ENCODE data around the gene HSBP1.

HSBP1 gene

GRCh38 chr16:83840060-83840617 is 32.4 kb downstream of the HSBP1 start:
- no peak for DNase-seq

DNA sequence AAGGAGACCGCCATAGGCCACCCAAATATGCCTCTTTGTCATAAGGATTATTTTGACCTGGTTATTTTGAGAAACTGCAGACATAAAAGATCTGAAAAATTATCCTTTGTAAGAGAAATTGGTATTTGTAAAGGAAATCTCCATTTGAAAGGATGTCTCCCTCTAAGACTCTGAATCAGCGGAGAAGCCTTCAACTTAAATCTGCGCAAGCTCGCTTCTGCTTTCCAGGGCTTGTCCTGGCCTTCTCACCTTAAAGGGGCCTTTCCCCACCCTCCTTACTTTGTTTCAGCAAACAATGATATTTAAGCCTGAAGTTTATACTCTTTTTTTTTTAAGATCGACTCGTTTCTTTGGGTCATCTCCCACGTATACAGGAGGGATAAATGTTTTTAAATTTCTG is 34.5 kb downstream of the HSBP1 start:
- DNase-seq, result no peak

DNA sequence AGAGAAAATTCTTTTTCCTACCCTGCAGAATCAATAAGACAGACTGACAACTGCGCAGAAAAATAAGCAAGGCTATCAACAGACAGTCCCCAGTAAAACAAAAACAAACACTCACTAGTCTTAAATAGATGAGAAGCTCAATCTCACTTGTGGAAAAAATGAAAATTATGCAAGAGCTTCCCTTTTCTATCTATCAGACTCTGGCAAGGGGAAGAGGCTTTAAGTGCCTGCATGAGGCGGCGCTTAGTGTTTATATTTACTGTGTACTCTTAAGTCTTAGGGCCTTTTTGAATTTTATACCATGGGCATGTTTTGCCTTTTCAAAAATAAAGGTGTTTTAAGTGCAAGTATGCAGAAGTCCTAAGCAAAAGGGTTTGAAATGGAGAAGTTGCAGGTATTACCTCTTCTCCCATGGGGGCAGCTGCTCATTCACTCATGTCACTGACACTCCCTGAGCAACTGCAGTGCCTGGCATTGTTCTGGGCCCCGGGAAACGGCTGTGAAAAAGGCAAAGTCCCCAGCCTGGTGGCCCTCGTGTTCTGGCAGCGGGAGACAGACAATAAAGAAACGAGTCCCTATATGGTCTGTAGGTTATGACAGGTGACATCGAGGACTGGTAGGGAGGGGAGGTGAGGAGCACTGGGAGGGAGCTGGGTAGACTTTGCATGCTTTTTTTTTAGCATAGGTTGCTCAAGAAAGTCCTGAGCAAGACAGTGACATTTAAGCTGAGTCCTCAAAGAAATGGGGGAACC is 35.2 kb downstream of the HSBP1 start:
- DNase-seq, result no peak

- no peak for DNase-seq
Observed at GRCh38 chr16:83843657-83844056, 35.9 kb downstream of the HSBP1 start.

DNA sequence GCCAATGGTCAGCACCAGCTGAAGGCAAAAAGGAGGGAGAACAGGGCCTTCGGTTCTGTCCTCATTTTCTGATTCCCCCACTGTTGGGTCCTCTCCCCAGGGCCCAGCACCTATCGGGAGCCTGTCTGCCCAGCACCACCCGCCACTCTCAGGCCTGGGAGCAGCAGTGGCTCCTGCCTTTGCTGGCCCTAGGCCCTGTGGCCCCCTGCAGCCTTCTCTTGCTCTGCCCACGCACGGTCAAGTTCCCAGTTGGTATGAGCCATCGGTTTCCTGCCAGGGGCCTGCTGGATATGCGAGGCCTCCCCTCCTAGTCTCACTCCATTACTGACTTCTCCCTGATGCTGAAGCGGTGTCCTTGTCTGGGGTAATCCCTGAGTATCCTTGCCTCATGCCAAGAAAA is 37.5 kb downstream of the HSBP1 start:
- no peak for DNase-seq

DNA sequence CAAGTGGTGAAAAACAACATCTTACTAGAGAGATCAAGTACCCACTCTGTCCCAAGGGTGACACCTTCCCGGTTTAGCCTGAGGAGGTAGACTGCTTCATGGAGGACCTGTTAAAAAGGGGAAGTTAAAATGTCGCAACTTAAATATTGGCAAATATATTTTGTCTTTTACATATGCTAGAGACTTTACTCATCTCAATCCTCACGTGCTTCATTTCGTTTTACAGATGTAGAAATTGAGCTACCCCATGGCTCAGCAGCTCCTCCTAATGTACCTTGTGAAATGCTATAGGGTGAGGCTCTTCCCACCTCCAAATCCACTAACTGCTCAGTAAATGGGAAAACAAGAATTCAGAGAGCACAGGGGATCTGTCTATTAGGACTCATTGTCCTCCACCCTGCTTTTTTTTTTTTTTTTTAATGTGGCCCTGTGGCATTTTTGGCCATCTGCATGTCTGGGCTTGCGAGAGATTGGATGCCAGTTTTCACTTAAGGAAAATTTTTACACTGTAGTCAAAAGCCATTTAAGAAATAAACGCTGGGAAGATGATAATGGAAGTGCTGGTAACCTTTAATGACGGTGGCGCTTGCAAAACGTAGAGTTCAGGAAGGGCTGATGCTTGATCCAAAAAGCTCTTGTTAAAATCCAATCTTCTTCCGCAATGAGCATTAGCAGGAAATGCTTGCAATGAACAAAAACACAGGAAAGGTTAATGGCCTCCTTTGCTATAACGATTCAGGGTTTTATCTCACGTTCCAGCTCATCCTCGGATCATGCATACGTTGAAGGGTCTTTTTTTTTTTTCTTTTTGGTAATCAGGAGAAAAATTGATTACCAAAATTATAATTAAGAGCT is 39.8 kb downstream of the HSBP1 start:
- no peak for DNase-seq

DNA sequence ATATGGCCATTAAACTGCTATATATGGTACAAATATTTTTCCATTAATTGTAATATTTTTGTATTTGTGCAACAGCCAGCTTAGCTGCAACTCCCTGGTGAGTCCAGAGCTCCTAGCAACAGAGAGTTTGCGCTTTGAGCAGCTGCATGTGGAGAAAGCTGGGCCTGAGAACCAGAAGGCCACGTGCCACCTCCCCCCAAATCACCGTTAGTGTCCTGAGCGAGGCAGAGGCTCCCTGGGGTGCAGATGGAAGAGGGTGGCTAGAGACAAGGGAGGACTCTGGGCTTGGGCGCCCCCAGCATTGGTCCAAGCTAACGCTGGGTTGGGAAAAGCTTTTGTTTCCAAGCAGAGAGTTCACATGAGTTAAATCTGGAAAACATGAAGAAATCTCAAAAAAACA is 41.6 kb downstream of the HSBP1 start:
- DNase-seq, result no peak

DNA sequence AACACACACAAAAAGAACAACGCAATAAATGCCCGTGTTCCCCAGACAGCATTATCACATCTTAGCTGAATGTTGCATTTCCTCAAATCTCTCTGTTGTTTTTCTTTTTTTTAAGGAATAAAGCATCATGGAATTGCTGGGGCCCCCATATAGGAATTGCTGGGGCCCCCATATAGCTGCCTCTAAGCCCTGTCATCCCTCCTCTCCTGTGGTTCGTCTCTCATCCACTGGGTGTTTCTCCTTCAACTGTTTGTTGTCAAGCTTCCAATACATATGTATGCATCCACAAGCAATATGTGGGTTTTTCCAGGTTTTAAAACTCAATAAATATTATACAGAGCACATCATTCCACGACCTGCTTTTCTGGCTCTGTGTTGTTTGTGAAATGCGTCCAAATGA is 43.2 kb downstream of the HSBP1 start:
- no peak for DNase-seq

DNA sequence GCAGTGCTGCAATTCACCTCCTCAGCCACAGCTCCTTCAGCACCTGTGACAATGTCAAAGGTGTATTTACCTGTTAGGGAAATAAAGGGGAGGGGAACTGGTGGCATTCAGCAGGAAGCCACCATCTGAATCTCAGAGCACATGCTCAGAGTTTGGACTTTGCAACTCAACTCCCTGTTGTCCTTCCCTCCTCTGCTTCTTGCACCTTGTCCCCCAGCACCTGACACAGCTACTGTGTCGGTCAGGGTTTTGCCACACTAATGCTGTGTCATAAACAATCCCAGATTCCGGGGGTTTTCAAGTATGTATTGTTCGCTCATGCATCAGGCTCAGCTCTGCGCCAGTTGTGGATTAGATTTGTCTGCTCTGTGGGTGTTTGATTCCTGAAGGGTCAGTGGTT is 43.7 kb downstream of the HSBP1 start:
- DNase-seq, result no peak

- no peak for DNase-seq
Observed at GRCh38 chr16:83852774-83853173, 45.0 kb downstream of the HSBP1 start.

DNA sequence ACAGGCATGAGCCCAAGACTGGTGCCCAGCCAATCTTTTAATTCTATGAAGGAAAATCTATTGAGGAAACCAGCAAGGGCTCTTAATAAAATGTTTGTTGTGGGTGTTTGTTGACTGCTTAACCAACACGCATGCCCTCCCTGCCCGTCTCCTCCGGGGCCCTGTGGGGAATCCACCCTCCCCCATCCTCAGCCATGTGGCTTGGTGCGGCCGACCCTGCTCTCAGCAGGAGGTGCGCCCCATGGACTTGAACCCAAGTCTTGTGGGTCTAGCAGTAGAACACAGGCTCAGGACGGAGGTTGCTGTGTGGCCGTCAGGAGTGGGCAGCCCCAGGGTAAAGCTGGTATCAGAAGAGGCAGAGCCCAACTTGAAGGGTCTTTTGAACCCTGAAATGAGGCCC is 46.1 kb downstream of the HSBP1 start:
- DNase-seq, result no peak

DNA sequence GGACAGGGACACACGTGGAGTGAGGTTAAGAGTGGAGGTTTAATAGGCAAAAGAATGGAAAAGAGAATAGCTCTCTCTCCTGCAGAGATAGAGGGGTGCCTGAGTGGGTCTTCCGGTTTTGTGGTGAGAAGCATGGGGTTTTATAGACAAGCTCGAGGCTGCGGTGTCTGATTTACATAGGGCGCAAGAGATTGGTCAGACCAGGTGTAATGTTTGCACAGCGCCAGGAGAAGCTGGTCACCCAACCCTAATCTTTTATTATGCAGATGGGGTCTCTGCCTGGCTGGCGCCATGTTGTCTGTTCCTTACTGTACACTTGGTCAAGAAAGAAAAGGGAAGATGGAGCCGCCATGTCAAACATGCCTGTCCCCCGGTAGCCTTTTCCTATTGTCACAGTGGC is 46.6 kb downstream of the HSBP1 start:
- no peak for DNase-seq

- DNase-seq, result no peak
Observed at GRCh38 chr16:83856792-83857191, 49.0 kb downstream of the HSBP1 start.

DNA sequence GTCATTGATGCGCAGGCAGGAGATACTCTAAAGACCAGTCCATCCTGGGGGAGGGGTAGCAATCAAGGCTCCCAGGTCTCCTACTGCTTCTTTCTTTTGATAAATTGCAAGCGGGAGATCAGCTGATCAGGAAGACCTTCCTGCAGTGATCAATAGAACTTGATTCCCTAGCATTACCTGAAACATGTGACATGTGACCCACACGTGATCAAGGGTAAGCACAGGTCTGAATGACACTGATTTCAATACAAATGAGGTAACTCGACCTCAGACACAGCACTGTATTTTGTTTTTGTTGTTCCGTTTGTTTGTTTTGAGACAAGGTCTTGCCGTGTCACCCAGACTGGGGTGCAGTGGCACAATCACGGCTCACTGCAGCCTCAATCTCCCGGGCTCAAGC is 51.5 kb downstream of the HSBP1 start:
- no peak for DNase-seq

DNA sequence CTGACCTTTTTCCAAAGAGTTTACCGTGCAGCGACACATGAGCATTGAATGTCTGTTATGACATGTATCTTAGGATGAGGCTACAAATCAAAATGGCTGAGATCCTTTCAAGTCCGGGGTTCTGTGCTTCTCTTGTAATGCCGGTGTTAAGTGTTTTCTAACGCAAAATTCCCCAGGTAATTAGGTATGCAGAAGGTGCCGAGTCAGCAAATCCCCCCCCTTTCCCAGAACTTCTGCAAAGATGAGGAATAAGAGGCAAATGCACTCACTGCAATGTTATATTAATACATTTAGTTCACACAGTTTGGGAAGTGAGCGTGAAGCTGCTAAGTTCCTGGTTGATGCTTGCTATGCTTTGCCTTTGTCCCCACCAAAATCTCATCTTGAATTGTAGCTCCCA is 54.9 kb downstream of the HSBP1 start:
- no peak for DNase-seq

GRCh38 chr16:83863682-83864081 is 55.9 kb downstream of the HSBP1 start:
- no peak for DNase-seq

All from CD4-positive, alpha-beta T cell treated with Interleukin-12 subunit alpha and Interleukin-12 subunit beta, for 1 hour (primary cell).